NT2/D1 (cell line): ENCODE measurements around the gene BCL2A1.

Source experiments
- SUZ12 ChIP-seq: IDR thresholded peaks from 2 replicates; pipeline ENCODE4 v1.6.1; 2011; ENCODE audit not compliant: insufficient read length, insufficient read depth; ENCODE audit errors: extremely low read depth
- YY1 ChIP-seq: IDR thresholded peaks from 2 replicates; pipeline ENCODE4 v1.6.1; 2011; ENCODE audit not compliant: insufficient read length, insufficient read depth
- ZNF274 ChIP-seq: IDR thresholded peaks from 2 replicates; pipeline ENCODE4 v1.6.1; 2011; ENCODE audit warnings: mild to moderate bottlenecking, low read depth, low read length

DNA sequence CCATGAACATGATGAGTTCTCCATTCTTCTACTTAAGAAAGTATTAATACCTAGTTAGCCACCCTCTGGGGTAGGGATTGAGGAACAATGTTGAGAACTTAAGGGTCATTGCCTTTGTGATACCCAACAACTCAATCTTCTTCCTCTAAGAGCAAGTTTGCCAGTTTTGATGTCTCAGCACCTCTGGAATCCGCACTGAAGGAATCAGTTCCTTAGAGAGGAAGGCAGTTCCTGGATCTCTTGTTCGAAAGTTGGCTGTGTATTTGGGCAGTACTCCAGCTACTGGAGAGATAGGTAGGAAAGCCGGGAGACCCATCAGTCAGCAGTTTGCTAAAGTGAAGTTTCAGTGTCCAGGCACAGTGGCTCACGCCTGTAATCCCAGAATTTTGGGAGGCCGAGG, 38.5 kb downstream of the BCL2A1 start:
- TF ChIP-seq YY1 (no peak), ZNF274 (no peak), SUZ12 (no peak)
